Vagina (tissue), 2 donors: ENCODE results near the gene EOMES.

Experiments used
- POLR2AphosphoS5 ChIP-seq, 2 donors: sonication (generic); formaldehyde crosslinking; IDR thresholded peaks; one replicate each; pipeline ENCODE4 v1.9.0; 2017; ENCODE audit warnings: antibody characterized with exemption in 2 of 2, mild to moderate bottlenecking in 2 of 2, low read depth in 1 of 2; ENCODE audit not compliant: insufficient read depth in 1 of 2
- TF ChIP-seq, protein P1 (sequence below), 3 experiments: fragments of 450-650 bp in 2 of 3; fragments of 200-600 bp in 1 of 3; sonication (generic) in 1 of 3; IDR thresholded peaks; one replicate each; pipeline ENCODE4 v1.5.1; 2017 to 2019; ENCODE audit warnings: antibody characterized with exemption in 3 of 3, mild to moderate bottlenecking in 2 of 3, moderate library complexity in 2 of 3

DNA sequence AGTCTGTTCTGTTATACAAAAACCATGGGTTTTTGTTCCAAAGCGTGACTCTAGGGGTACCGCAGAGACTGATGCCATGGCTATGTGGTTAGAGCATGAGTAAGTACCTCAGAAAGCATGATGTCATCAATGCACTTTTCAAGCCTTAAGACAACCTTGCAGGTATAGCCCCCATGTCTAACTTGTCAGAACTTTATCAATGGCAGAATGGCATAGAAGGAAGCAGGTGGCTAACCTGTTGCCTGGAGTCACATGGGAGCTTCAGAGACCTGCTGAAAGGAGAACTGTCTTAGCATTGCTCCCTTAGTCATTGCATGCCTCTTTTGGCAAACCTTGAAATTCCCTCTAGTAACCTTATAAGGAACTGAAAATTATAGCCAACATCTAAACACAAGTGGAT, 52.5 kb downstream of the EOMES start:
- TF ChIP-seq POLR2AphosphoS5 (IDR thresholded peaks at IDR 0.05; ENCODE audit: insufficient read depth in 1 of 2, low read depth in 1 of 2), result no peak
- TF ChIP-seq, protein P1, sequence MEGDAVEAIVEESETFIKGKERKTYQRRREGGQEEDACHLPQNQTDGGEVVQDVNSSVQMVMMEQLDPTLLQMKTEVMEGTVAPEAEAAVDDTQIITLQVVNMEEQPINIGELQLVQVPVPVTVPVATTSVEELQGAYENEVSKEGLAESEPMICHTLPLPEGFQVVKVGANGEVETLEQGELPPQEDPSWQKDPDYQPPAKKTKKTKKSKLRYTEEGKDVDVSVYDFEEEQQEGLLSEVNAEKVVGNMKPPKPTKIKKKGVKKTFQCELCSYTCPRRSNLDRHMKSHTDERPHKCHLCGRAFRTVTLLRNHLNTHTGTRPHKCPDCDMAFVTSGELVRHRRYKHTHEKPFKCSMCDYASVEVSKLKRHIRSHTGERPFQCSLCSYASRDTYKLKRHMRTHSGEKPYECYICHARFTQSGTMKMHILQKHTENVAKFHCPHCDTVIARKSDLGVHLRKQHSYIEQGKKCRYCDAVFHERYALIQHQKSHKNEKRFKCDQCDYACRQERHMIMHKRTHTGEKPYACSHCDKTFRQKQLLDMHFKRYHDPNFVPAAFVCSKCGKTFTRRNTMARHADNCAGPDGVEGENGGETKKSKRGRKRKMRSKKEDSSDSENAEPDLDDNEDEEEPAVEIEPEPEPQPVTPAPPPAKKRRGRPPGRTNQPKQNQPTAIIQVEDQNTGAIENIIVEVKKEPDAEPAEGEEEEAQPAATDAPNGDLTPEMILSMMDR (IDR thresholded peaks at IDR 0.05), result no peak
